NCI-H446 (cell line): ENCODE results near the gene IRS1.

Experiments used
- DNase-seq, 2 experiments: peaks; one replicate each; lab custom pipeline; 2025; lab: John Stamatoyannopoulos, UW

IRS1 gene

GRCh38 chr2:226825056-226825455 lies 25.4 kb upstream of the IRS1 start:
- DNase-seq, result no peak

DNA sequence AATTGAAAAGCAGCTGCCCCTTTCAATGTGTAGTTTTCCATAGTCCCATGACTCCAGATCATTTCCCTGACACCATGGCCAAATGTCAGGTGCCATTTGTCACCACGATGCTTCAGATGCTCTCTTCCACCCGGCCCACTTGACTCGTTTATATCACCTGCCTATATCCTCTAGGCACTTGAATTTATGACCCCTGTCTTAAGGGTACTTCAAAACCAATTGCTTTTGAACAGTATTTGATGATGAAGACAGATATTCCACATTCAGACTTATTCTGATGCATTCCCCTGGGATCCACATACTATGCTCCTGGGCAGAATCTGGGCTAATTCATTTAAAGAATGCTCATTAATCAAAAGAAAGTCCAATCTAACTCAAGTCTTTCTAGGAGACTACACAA lies 19.3 kb upstream of the IRS1 start:
- no peak for DNase-seq

DNA sequence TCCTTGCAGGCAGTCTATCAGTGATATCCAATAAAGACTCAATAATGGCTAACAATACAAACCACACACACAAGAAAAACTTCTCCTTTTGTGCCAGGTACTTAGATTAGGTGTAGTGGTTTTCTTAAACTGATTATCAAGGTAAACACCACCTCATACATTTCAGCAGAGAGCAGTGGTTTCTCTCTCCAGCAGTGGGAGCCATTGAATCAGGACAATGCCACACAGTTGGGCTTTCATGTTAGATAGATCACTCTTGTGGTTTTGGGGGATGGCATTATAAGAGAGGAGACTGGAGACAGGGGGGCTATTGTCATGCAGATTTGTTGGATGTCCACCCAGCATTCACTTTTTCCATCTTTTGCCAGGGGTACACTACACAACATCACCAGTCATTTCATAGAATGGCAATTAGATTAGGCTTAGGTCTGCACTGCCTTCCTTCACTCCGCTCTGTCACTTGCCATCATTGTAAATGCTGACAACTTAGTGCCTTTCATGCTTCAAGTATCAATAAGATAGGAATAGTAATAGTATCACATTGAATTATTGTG lies 13.6 kb upstream of the IRS1 start:
- peak in 1 of 2 experiments; percentile 43 for DNase-seq

GRCh38 chr2:226803410-226803809 lies 3.8 kb upstream of the IRS1 start:
- no peak for DNase-seq

- peak; percentile 36 to 81 for DNase-seq
Observed at GRCh38 chr2:226802573-226802972, 3.0 kb upstream of the IRS1 start.

- peak; percentile 80 to 90 for DNase-seq
Observed at GRCh38 chr2:226800941-226801784, 1.5 kb upstream of the IRS1 start.

DNA sequence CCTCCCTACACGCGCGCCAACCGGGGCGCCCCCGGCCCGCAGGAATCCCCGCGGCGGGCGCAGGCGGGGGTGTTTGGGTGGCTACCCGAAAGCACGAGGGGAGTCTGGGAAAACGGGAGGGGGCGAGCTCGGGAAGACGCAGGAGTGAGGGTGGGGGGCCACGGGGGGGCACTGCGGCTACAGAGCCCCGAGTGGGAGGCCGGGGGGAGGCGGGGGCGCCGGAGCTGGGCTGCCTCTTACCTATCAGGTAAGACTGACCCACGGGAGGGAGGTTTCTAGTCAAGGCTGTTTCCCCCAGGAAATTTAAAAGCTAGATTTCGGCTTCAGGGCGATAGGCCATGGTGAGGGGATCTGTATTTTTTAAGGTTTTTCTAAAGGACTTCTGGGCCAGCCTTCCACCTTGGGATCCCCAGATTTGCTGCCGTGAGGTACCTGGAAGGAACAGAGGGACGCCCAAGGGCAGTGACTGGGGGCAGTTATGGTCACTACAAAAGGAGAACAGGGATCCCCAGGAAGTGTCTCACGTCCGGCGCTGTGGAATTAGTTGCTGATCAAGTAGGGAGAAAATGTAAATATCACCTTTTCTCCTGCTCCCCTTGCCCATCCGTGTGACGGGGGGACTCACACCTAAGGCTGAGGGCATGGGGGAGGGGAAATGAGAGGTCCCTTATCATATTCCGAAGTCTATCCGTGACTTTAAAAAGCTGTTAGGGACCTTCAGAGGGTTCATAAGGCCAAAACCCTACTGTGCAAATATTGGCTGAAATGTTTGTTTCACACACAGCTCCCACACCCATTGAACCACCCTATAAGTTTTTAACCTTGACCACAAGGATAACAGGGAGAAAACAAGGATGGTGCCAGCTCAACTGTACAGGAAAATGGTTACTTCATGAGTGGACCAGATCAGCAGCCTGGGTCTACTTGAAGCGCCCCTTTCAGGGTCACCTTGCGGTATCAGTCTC lies 638 bp upstream of the IRS1 start:
- DNase-seq, result peak in 1 of 2 experiments; percentile 42

DNA sequence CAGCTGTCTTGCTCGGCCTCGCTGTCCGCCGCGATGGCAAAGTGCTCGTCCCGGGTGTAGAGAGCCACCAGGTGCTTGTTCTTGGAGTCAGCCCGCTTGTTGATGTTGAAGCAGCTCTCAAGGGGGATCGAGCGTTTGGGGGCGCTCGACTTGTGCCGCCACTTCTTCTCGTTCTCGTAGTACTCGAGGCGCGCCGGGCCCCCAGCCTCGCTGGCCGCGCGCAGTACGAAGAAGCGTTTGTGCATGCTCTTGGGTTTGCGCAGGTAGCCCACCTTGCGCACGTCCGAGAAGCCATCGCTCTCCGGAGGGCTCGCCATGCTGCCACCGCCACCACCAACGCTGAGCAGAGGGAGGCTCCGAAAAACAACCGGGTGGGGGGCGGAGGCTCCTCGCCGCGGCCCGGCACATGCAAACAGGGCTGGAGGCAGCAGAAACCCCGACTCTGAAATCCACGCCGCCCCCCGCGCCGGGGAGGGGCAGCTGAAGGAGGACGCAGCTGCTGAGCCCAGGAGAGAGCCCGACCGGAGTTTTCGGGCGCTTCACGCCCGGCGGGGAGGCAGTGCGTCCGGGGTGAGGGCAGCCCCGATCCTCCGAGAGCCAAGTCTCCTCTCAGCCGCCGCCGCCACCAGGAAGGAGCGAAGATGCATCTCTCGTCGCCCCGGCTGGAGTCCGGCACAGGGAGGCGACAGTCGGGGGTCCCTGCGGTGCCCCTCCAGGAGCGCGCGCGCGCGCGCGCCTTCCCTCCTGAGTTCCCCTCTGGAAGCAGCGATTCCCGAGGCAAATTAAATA lies 1.0 kb downstream of the IRS1 start:
- peak in 1 of 2 experiments; percentile 29 for DNase-seq

GRCh38 chr2:226797989-226798421 lies 1.6 kb downstream of the IRS1 start:
- no peak for DNase-seq

- no peak for DNase-seq
Observed at GRCh38 chr2:226797289-226797988, 2.2 kb downstream of the IRS1 start.

- DNase-seq, result peak in 1 of 2 experiments; percentile 27
Observed at GRCh38 chr2:226796840-226797288, 2.8 kb downstream of the IRS1 start.

DNA sequence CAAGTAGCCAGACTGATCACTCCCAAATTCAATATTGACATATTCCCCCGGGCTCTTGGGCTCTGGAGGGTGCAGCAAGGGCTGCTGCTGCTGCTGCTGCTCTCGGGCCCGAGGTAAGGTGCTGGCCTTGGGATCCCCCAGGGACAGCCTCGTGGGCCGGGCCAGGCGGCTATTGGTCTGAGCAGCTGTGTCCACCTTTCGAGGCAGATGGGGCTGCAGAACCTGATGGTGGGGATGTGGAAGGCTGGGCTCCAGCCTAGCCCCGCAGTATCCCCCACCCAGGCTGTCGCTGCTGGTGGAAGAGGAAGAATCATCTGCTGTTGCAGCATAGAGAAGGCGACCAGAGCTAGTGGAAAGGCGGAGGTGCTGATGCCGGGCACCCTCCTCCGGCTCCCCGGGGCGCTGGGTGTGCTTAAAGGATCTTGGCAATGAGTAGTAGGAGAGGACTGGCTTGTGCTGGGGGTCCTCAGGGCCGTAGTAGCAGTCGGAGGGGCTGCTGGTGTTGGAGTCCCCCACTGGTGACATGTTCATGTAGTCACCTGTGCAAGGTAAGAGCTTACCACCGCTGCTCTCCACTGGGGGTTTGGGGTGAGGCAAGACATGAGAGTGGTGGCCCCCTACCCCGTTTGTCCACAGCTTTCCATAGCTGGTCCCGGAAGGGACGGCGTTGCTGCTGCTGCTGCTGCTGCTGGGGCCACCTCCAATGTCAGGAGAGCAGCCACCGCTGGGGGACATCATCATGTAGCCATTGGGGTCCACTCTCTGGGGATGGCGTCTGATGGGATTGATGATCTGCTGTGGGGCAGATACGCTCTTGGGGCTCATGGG lies 3.4 kb downstream of the IRS1 start:
- DNase-seq, result no peak

DNA sequence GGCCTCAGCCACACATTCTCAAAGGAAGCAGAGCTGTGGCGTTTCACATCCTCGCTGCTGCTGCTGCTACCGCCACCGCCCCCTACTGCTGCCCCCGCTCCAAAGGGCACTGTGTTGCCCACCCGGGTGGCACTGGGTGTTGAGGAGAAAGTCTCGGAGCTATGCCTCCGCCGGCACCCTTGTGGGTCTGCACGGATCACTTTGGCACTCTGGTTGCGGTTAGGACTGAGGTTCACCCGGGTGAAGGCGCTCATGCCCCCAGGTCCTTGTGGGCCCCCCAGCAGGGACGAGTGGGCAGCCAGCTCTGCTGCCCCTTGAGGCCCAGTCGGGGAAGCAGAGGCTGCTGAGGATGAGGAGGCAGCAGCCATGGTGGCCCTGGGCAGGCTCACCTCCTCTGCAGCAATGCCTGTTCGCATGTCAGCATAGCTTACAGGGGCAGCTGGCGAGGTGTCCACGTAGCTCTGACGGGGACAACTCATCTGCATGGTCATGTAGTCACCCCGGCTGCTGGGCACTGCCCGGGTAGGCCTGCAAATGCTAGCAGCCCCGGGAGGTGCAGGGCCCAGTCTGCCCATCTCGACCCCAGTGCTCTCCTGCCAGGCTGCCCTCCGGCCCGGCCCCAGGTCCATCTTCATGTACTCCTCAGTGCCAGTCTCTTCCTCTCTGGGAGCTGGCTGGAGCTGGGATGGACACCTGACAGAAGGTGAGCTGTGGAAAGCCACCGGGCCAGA lies 4.2 kb downstream of the IRS1 start:
- DNase-seq, result peak in 1 of 2 experiments; percentile 7

GRCh38 chr2:226794751-226795171 lies 4.9 kb downstream of the IRS1 start:
- peak in 1 of 2 experiments; percentile 47 for DNase-seq

- peak in 1 of 2 experiments; percentile 11 for DNase-seq
Observed at GRCh38 chr2:226794196-226794661, 5.4 kb downstream of the IRS1 start.

- DNase-seq, result no peak
Observed at GRCh38 chr2:226793646-226794045, 6.0 kb downstream of the IRS1 start.

DNA sequence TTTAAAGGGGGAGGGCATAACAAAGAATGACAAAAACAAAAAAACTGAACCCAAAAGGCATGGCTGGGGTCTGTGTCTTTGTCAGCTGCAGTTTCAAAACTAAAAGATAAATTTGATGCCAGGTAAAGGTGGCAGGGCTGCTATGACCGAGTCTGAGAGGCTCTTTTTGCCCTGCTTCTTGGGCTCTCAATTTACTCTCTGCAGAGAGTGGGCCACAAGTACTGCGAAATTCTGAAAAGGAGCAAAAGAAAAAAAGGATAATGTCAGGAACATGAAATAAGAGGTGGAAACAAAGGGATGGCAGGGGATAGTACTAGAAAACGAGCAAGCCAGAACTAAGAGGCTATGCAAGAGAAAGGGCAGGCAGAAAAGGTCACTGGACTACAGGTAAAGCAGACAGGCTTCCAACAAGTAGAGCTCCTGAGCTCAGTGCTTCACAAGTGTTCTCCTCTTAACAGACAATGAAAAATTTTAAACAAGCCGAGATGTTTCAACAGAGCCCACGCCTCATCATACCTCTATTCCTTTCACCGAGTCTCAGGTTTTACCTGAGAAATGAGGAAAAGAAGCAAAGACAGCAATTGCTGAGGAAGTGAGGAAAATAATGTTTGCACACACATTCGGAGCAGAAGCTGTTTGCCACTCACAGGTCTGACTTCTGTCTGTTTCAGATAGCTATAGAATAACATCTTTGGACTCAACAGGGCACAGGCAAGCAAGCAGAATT lies 7.3 kb downstream of the IRS1 start:
- no peak for DNase-seq

GRCh38 chr2:226791487-226792081 lies 8.0 kb downstream of the IRS1 start:
- DNase-seq, result peak; percentile 78 to 90
